NCI-H526 treated with DMSO at 0.1 percent for 48 hours (cell line): ENCODE measurements around the gene F5.

ENCODE experiments used
- DNase-seq: peaks from one replicate; lab custom pipeline; 2025; lab: John Stamatoyannopoulos, UW

The F5 gene

GRCh38 chr1:169586395-169587255 lies at the start of gene F5:
F5 (minus strand) TSS chr1:169586481; CDS start chr1:169586386, 95 bp downstream.
- DNase-seq: peak; percentile 84

- no peak for DNase-seq
Measured at GRCh38 chr1:169634877-169635276, 48.6 kb upstream of the F5 start.

GRCh38 chr1:169634145-169634544 lies 47.9 kb upstream of the F5 start:
- no peak for DNase-seq

GRCh38 chr1:169631249-169631648 lies 45.0 kb upstream of the F5 start:
- DNase-seq: no peak

GRCh38 chr1:169630006-169630405 lies 43.7 kb upstream of the F5 start, which contains the start of gene SELP:
SELP (minus strand) TSS chr1:169630124; CDS start chr1:169630074, 50 bp downstream.
- DNase-seq: no peak

GRCh38 chr1:169624912-169625311 lies 38.6 kb upstream of the F5 start:
- no peak for DNase-seq

- DNase-seq: no peak
Measured at GRCh38 chr1:169624122-169624521, 37.8 kb upstream of the F5 start.

- DNase-seq: no peak
Measured at GRCh38 chr1:169623132-169623926, 37.0 kb upstream of the F5 start.

- no peak for DNase-seq
Measured at GRCh38 chr1:169620565-169620964, 34.3 kb upstream of the F5 start.

GRCh38 chr1:169618367-169618766 lies 32.1 kb upstream of the F5 start:
- DNase-seq: no peak

- no peak for DNase-seq
Measured at GRCh38 chr1:169615803-169616202, 29.5 kb upstream of the F5 start.

- DNase-seq: no peak
Measured at GRCh38 chr1:169610858-169611257, 24.6 kb upstream of the F5 start.

GRCh38 chr1:169610108-169610507 lies 23.8 kb upstream of the F5 start:
- DNase-seq: no peak

GRCh38 chr1:169608226-169608625 lies 21.9 kb upstream of the F5 start:
- no peak for DNase-seq

- DNase-seq: no peak
Measured at GRCh38 chr1:169604781-169605560, 18.7 kb upstream of the F5 start.

GRCh38 chr1:169601096-169601881 lies 15.0 kb upstream of the F5 start:
- peak; percentile 21 for DNase-seq

- DNase-seq: no peak
Measured at GRCh38 chr1:169595764-169596711, 9.8 kb upstream of the F5 start.

- no peak for DNase-seq
Measured at GRCh38 chr1:169594391-169594790, 8.1 kb upstream of the F5 start.

GRCh38 chr1:169590932-169591331 lies 4.7 kb upstream of the F5 start:
- DNase-seq: no peak

GRCh38 chr1:169588785-169589485 lies 2.7 kb upstream of the F5 start:
- DNase-seq: no peak
